Thyroid gland (tissue), 4 donors: ENCODE results near the gene IPPK.

Source experiments
- CTCF ChIP-seq, 6 experiments: fragments of 200-600 bp in 3 of 6; fragments of 450-650 bp in 3 of 6; sonication (generic) in 3 of 6; IDR thresholded peaks; one replicate each; pipeline ENCODE4 v1.5.1; 2016 to 2019; ENCODE audit warnings: antibody characterized with exemption in 6 of 6, mild to moderate bottlenecking in 2 of 6, inconsistent platforms in 1 of 6, moderate library complexity in 1 of 6
- POLR2A ChIP-seq, 2 donors: fragments of 450-650 bp; IDR thresholded peaks; one replicate each; pipeline ENCODE4 v1.6.1; 2017; ENCODE audit warnings: antibody characterized with exemption in 2 of 2, mild to moderate bottlenecking in 2 of 2, moderate library complexity in 1 of 2

- TF ChIP-seq POLR2A (IDR thresholded peaks at IDR 0.05) = no peak
- no peak for TF ChIP-seq CTCF (IDR thresholded peaks at IDR 0.05)
These were observed 40.4 kb upstream of the IPPK start for GRCh38 chr9:92710368-92710767.
